AG10803 (cell line): ENCODE data around the gene SMTNL1.
A peak's percentile ranks its signal among the peaks of the same experiment; 100 is the strongest.

Experiments
- DNase-seq: peaks from one replicate; pipeline ENCODE4 v3.0.0; 2010; ENCODE audit warnings: low read depth
- H3K4me3 ChIP-seq: 2 replicates; pipeline ENCODE4 v1.5.1; 2011; ENCODE audit warnings: mild to moderate bottlenecking, low read length, control low read depth
- TF ChIP-seq, protein P1 (sequence below): conservative IDR thresholded peaks from 2 replicates; pipeline ENCODE4 v1.5.1; 2011; ENCODE audit warnings: mild to moderate bottlenecking, low read length, control low read depth, inconsistent platforms

The SMTNL1 gene

DNA sequence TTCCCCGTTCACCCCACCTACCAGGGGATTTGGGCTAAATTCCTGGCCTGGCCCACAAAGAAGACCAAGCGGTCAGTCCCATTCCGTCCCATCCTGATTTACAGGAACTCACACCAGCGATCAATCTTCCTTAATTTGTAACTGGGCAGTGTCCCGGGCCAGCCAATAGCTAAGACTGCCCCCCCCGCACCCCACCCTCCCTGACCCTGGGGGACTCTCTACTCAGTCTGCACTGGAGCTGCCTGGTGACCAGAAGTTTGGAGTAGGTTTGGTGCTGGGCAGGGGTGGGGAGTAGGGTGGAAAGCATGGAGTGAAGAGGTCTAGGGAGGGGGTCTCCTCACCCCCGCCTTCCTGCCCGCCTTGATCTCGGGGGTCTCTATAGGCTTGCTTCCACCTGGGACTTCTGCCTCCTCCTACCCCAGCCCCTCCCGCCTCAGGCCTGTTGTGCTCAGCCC lies 60.1 kb downstream of the SMTNL1 start, which contains the start of gene SERPING1:
Gene SERPING1, plus strand, starts transcription at position 225 of the 455 bp plus-strand sequence. CDS start 586 bp downstream, outside the sequence.
- peak within 1 kb of the TSS; percentile 68 for H3K4me3 ChIP-seq
- TF ChIP-seq, protein P1, sequence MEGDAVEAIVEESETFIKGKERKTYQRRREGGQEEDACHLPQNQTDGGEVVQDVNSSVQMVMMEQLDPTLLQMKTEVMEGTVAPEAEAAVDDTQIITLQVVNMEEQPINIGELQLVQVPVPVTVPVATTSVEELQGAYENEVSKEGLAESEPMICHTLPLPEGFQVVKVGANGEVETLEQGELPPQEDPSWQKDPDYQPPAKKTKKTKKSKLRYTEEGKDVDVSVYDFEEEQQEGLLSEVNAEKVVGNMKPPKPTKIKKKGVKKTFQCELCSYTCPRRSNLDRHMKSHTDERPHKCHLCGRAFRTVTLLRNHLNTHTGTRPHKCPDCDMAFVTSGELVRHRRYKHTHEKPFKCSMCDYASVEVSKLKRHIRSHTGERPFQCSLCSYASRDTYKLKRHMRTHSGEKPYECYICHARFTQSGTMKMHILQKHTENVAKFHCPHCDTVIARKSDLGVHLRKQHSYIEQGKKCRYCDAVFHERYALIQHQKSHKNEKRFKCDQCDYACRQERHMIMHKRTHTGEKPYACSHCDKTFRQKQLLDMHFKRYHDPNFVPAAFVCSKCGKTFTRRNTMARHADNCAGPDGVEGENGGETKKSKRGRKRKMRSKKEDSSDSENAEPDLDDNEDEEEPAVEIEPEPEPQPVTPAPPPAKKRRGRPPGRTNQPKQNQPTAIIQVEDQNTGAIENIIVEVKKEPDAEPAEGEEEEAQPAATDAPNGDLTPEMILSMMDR: no peak
- peak; percentile 15 for DNase-seq

DNA sequence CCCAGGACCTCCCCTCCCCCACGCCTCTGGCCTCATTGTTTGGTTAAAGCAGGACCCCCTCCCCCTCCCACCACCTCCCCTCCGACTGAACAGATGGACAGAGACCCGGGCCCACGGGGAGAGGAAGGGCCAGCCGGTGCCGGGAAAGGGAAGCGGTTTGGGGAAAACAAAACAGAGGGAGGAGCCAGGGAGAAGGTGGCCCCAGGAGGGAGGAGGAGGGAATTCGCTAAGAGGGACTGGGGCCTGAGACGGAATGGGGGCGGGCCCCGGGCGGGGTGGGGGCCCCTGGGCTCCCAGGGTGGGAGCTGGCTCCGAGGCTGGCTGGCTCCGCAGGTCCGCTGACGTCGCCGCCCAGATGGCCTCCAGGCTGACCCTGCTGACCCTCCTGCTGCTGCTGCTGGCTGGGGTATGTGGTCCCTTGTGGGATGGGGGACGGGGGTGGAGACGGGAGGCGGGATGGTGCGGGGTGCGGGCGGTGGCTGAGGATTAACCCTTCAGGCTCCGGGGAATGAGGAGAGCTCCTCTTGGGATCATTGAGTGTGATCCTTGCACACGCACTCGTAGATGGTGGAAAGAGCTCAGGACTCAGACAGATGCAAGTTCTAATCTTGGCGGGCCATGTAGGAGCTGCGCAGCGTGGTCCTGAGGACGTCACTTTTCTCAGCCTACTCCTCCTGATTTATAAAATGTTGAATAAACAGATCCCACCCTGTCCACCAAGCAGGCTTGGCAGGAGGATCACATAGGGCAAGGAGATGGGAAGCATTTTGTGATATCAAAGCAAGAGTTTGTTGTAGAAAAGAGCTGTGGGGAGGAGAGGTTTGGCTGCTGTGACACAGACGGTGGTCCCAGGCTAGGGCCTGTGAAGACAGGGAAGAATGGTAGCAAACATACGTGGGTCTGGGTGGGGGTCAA lies 60.8 kb downstream of the SMTNL1 start:
- TF ChIP-seq, protein P1: no peak
- peak; percentile 54 for DNase-seq
- peak overlapping the region; percentile 68 for H3K4me3 ChIP-seq

DNA sequence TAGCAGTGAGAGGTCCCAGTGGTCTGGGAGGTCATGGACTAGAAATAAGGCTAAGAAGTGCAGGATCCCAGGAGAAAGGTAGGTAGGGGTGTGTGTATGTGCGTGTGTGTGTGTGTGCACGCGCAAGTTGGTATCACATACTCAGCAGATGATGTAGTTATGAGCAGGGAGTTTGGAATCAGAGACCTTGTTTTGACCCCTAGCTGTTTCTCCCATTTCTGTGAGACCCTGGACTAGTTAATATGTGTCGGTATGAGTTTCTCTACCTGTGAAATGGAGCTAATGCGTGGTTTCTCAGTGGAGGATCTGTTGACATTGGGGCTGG lies 61.4 kb downstream of the SMTNL1 start:
- peak overlapping the region; percentile 68 for H3K4me3 ChIP-seq
- TF ChIP-seq, protein P1: no peak
- peak; percentile 62 for DNase-seq

DNA sequence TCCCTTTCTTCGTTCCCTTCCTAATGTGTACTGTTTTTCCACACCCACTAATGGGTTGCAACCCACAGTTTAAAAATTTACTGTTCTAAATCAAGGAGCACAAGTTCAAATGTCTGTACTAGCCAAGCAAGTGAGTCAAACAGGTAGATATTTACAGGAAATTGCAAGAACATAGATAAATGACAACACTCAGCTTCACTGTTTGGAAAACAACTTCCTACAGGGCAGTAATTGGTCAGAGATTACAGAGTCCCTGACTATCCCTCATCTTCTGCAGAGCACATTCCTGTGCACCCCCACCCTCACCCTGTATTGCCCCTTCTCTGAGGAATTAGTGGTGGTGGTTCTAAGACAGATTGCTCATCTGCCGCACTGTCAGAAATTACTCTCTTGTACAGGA lies 62.0 kb downstream of the SMTNL1 start:
- DNase-seq: no peak
- H3K4me3 ChIP-seq: peak overlapping the region; percentile 68

More for the DNA sequence above, 62.0 kb downstream of the SMTNL1 start:
- TF ChIP-seq, protein P1: no peak
